Measurements from ENCODE around the gene PIGO.

Gene PIGO

GRCh38 chr9:35106343-35106730, 9.9 kb upstream of the PIGO start:
- DNase-seq (ENCODE audit: low spot score), result no peak

- DNase-seq (ENCODE audit: low spot score), result no peak
These were observed 9.4 kb upstream of the PIGO start for GRCh38 chr9:35105571-35106342.

- DNase-seq (ENCODE audit: low spot score), result no peak
These were observed 8.7 kb upstream of the PIGO start for GRCh38 chr9:35105126-35105525.

- no peak for DNase-seq (ENCODE audit: low spot score)
These were observed 8.2 kb upstream of the PIGO start for GRCh38 chr9:35104586-35104985.

GRCh38 chr9:35103660-35104191, 7.3 kb upstream of the PIGO start:
- no peak for DNase-seq (ENCODE audit: low spot score)

- DNase-seq (ENCODE audit: low spot score), result peak; percentile 99
These were observed 6.6 kb upstream of the PIGO start, which contains the start of gene STOML2 for GRCh38 chr9:35102769-35103659. Gene STOML2 (minus strand): TSS chr9:35103131. CDS start chr9:35103094, 37 bp downstream.

GRCh38 chr9:35102465-35102768, 6.0 kb upstream of the PIGO start:
- no peak for DNase-seq (ENCODE audit: low spot score)

- no peak for DNase-seq (ENCODE audit: low spot score)
These were observed 1.2 kb upstream of the PIGO start for GRCh38 chr9:35097573-35097972.

- no peak for DNase-seq (ENCODE audit: low spot score)
These were observed 4.9 kb downstream of the PIGO start for GRCh38 chr9:35091536-35091935.

GRCh38 chr9:35089434-35089833, 7.0 kb downstream of the PIGO start:
- DNase-seq (ENCODE audit: low spot score), result no peak

GRCh38 chr9:35085078-35085477, 11.3 kb downstream of the PIGO start:
- no peak for DNase-seq (ENCODE audit: low spot score)

- peak; percentile 94 for DNase-seq (ENCODE audit: low spot score)
These were observed 16.7 kb downstream of the PIGO start, which contains the start of gene FANCG for GRCh38 chr9:35079426-35080341. Gene FANCG (minus strand): TSS chr9:35079942. CDS start chr9:35079524, 418 bp downstream.

GRCh38 chr9:35079041-35079425, 17.4 kb downstream of the PIGO start:
- DNase-seq (ENCODE audit: low spot score), result no peak

GRCh38 chr9:35078066-35078465, 18.3 kb downstream of the PIGO start:
- no peak for DNase-seq (ENCODE audit: low spot score)

- DNase-seq (ENCODE audit: low spot score), result no peak
These were observed 19.5 kb downstream of the PIGO start for GRCh38 chr9:35076848-35077247.

- no peak for DNase-seq (ENCODE audit: low spot score)
These were observed 21.0 kb downstream of the PIGO start for GRCh38 chr9:35075358-35075757.

GRCh38 chr9:35074791-35075190, 21.6 kb downstream of the PIGO start:
- no peak for DNase-seq (ENCODE audit: low spot score)

GRCh38 chr9:35074141-35074540, 22.2 kb downstream of the PIGO start:
- no peak for DNase-seq (ENCODE audit: low spot score)

- DNase-seq (ENCODE audit: low spot score), result no peak
These were observed 23.1 kb downstream of the PIGO start for GRCh38 chr9:35073279-35073612.

- peak; percentile 100 for DNase-seq (ENCODE audit: low spot score)
These were observed 23.7 kb downstream of the PIGO start, which contains the start of gene VCP for GRCh38 chr9:35072461-35073278. Gene VCP (minus strand): TSS chr9:35072625. CDS start chr9:35072353, 272 bp downstream.
